ENCODE measurements around the gene TWIST2. TPM values are rescaled to one million over a fixed set of nuclear protein-coding genes. Genes with fewer than 3 reads are reported as not detected.

The TWIST2 gene
- total and polyA plus RNA-seq, 9 of the 15 experiments (the other 6 are each of a cell fraction or from before 2014, with no cell fraction given): not detected

DNA sequence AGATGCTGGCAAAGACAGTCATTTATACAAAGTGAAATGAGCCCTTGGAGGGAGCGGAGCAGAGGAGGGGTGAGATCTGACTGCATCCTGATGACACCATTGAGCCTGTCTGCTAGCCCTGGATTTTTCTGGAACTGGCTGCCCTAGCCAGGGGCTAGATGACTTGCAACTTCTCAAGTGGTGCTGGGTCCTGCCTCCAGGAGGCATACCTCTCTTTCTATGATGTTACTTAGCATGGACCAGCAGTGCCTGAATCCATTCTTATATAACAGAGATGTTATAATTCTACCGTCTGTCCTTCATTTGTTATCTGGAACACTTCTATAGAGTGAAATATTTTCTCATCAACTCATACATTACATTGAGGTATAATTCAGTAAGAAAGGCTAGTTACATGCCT is 8.5 kb upstream of the TWIST2 start:
- ChIA-PET CTCF (ENCODE audit: low intra/inter-chr PET ratio) (no interaction called here), POLR2A (no interaction called here)
- BruUV-seq (replicated peaks): no TSS peak
- no peaks in the 10 kb centered on the region for H3K36me3 ChIP-seq (ENCODE audit: control insufficient read depth, insufficient read depth, low read length)
- 8% methylated on average over 2 of the region's 2 CpGs for WGBS (ENCODE audit: insufficient coverage, low coverage, missing lambda C conversion rate)
- H3K9me1 ChIP-seq (ENCODE audit: control insufficient read depth, insufficient read depth, low read length): no peaks in the 10 kb centered on the region
- intact Hi-C loops (cut with micrococcal nuclease) (no loop called here), in situ Hi-C loops (cut with MboI) (no loop called here)
- no peak overlapping the region for H2AFZ ChIP-seq (ENCODE audit: low read depth, low read length)
- no peak overlapping the region for H3K9ac ChIP-seq (ENCODE audit: insufficient read depth in 1 of 2, low read depth in 2 of 2, low read length in 2 of 2)
- H3K79me2 ChIP-seq (ENCODE audit: control insufficient read depth, insufficient read depth, low read length): no peaks in the 10 kb centered on the region
- H3K27me3 ChIP-seq (ENCODE audit: control insufficient read depth in 2 of 2, insufficient read depth in 2 of 2, low read length in 2 of 2): no peaks in the 10 kb centered on the region; a peak in 1 of 5 replicates
- FAIRE-seq (no peak), DNase-seq (ENCODE audit: extremely low read depth in 1 of 4, low spot score in 3 of 4) (peak in 1 of 4 experiments; percentile 4), ATAC-seq (no peak)
- H3K27ac ChIP-seq (ENCODE audit: extremely low read depth, low read depth, low read length): no peak overlapping the region
- no peaks in the 10 kb centered on the region for H3K9me3 ChIP-seq (replicated peaks; ENCODE audit: control insufficient read depth, insufficient read depth, low read depth, low read length)
- no peaks in the 10 kb centered on the region for H4K20me1 ChIP-seq (replicated peaks; ENCODE audit: control insufficient read depth, insufficient read depth, low read length)
- H3K4me2 ChIP-seq (ENCODE audit: insufficient read depth, low read length): no peak overlapping the region
- no peaks in the 10 kb centered on the region for H3K4me1 ChIP-seq (replicated peaks in 1 of 2; ENCODE audit: control insufficient read depth in 2 of 2, insufficient read depth in 2 of 2, low read length in 2 of 2)
- H3K4me3 ChIP-seq: no peak overlapping the region
- no peak for TF ChIP-seq ZNF212 (CRISPR knock-in tag; IDR thresholded peaks at IDR 0.05)
- 0 out of 2 replicates have a peak, but pooled peaks have one; percentile 18 for TF ChIP-seq NFE2 (IDR thresholded peaks at IDR 0.05; ENCODE audit: low read depth)
- no peak for TF ChIP-seq MBD2 (IDR thresholded peaks at IDR 0.05; ENCODE audit: borderline replicate concordance, low read depth)
- TF ChIP-seq, protein P1, sequence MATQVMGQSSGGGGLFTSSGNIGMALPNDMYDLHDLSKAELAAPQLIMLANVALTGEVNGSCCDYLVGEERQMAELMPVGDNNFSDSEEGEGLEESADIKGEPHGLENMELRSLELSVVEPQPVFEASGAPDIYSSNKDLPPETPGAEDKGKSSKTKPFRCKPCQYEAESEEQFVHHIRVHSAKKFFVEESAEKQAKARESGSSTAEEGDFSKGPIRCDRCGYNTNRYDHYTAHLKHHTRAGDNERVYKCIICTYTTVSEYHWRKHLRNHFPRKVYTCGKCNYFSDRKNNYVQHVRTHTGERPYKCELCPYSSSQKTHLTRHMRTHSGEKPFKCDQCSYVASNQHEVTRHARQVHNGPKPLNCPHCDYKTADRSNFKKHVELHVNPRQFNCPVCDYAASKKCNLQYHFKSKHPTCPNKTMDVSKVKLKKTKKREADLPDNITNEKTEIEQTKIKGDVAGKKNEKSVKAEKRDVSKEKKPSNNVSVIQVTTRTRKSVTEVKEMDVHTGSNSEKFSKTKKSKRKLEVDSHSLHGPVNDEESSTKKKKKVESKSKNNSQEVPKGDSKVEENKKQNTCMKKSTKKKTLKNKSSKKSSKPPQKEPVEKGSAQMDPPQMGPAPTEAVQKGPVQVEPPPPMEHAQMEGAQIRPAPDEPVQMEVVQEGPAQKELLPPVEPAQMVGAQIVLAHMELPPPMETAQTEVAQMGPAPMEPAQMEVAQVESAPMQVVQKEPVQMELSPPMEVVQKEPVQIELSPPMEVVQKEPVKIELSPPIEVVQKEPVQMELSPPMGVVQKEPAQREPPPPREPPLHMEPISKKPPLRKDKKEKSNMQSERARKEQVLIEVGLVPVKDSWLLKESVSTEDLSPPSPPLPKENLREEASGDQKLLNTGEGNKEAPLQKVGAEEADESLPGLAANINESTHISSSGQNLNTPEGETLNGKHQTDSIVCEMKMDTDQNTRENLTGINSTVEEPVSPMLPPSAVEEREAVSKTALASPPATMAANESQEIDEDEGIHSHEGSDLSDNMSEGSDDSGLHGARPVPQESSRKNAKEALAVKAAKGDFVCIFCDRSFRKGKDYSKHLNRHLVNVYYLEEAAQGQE (IDR thresholded peaks at IDR 0.05; ENCODE audit: borderline replicate concordance): peak; percentile 34
- TF ChIP-seq, protein P1 (CRISPR knock-in tag; IDR thresholded peaks at IDR 0.05; ENCODE audit: low read depth): no peak

Data from K562 (cell line).